IPS-11a (cell line): ENCODE measurements around the gene CBLC.
"Not testable (repeated sequence)": the region's sequence is repeated elsewhere in the genome, so short reads cannot be mapped to it uniquely, and the experiment has no call there.

Experiments used
- H3K4me3 ChIP-seq: one replicate; pipeline ENCODE4 v1.5.1; 2013; ENCODE audit warnings: low read depth, low read length, control low read depth

Gene CBLC

GRCh38 chr19:44817725-44818465 lies 40.2 kb downstream of the CBLC start:
- no peak overlapping the region for H3K4me3 ChIP-seq

GRCh38 chr19:44818466-44819031 lies 40.9 kb downstream of the CBLC start:
- H3K4me3 ChIP-seq = no peak overlapping the region

GRCh38 chr19:44819246-44819832 lies 41.6 kb downstream of the CBLC start:
- no peak overlapping the region for H3K4me3 ChIP-seq

- no peak overlapping the region for H3K4me3 ChIP-seq
Measured at GRCh38 chr19:44820648-44821609, 43.2 kb downstream of the CBLC start.

GRCh38 chr19:44822177-44822576 lies 44.5 kb downstream of the CBLC start:
- H3K4me3 ChIP-seq = no peak overlapping the region

GRCh38 chr19:44822670-44823372 lies 45.1 kb downstream of the CBLC start:
- no peak overlapping the region for H3K4me3 ChIP-seq

GRCh38 chr19:44823373-44823698 lies 45.6 kb downstream of the CBLC start:
- no peak overlapping the region for H3K4me3 ChIP-seq

GRCh38 chr19:44824761-44825160 lies 47.1 kb downstream of the CBLC start:
- H3K4me3 ChIP-seq = no peak overlapping the region

GRCh38 chr19:44832875-44833274 lies 55.2 kb downstream of the CBLC start:
- not testable (repeated sequence) for H3K4me3 ChIP-seq

- H3K4me3 ChIP-seq = not testable (repeated sequence)
Measured at GRCh38 chr19:44834399-44834798, 56.7 kb downstream of the CBLC start.

- no peak overlapping the region for H3K4me3 ChIP-seq
Measured at GRCh38 chr19:44839276-44839675, 61.6 kb downstream of the CBLC start.

- no peak overlapping the region for H3K4me3 ChIP-seq
Measured at GRCh38 chr19:44840811-44841210, 63.1 kb downstream of the CBLC start.

GRCh38 chr19:44841231-44841630 lies 63.5 kb downstream of the CBLC start:
- H3K4me3 ChIP-seq = no peak overlapping the region

GRCh38 chr19:44845286-44845611 lies 67.6 kb downstream of the CBLC start:
- H3K4me3 ChIP-seq = peak overlapping the region; percentile 67

- H3K4me3 ChIP-seq = peak within 1 kb of the TSS; percentile 94
Measured at GRCh38 chr19:44845612-44846454, 68.1 kb downstream of the CBLC start, which contains the start of gene NECTIN2. Gene NECTIN2, plus strand, starts transcription at chr19:44846297. Its CDS starts 229 bp downstream, at chr19:44846526.

GRCh38 chr19:44846455-44847143 lies 68.9 kb downstream of the CBLC start:
- peak overlapping the region; percentile 94 for H3K4me3 ChIP-seq

- peak overlapping the region; percentile 94 for H3K4me3 ChIP-seq
Measured at GRCh38 chr19:44847144-44848035, 69.7 kb downstream of the CBLC start.
